HG03439 (cell line): Measurements from ENCODE around the gene PPFIBP2.

ENCODE experiments used
- ATAC-seq: cut with Tn5 transposase; IDR thresholded peaks from one replicate; pipeline ENCODE4 v1.9.1; 2021; ENCODE audit warnings: mild to moderate bottlenecking, moderate library complexity; ENCODE audit not compliant: unreplicated experiment

Gene PPFIBP2

DNA sequence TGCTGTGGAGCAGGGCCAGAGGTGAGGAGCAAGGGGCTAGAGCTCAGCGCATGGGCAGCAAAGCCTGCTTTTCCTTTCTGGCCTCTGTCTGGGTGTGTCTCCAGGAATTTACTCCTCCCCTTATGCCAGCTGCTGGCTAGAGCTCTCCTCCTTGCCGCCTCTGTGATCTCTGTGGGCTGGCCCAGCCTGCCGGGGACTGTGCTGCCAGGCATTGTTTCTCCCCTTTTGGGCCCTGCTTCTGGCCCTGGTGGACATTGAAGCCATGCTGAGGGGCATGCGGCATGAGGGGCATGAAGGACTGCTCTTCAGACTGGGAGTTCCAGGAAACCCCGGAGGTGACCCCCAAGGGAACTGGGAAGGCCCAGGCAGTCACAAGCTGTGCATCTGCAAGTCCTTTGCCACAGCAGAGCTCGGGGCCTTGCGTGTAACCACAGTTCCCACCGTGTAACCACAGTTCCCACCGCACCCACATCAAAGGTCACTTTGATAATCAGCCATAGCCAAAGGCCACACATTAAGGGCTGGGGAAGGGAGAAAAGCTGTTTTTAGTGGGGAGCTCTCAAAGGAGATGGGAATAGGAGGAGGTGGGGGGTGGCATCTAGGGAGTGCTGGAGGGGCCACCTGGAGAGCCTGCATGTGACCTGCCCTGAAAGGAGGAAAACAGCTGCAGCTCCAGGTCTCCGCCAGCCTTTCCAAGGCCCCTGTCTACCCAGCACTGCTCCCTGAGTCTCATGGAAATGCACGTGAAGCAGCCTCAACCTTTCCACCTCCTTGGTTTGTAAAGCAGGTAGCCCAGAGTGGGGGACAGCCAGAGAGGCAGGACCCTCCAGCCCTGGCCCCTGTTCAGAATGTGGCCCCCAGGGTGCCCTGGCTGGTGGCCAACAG, 62.3 kb downstream of the PPFIBP2 start:
- no peak for ATAC-seq

DNA sequence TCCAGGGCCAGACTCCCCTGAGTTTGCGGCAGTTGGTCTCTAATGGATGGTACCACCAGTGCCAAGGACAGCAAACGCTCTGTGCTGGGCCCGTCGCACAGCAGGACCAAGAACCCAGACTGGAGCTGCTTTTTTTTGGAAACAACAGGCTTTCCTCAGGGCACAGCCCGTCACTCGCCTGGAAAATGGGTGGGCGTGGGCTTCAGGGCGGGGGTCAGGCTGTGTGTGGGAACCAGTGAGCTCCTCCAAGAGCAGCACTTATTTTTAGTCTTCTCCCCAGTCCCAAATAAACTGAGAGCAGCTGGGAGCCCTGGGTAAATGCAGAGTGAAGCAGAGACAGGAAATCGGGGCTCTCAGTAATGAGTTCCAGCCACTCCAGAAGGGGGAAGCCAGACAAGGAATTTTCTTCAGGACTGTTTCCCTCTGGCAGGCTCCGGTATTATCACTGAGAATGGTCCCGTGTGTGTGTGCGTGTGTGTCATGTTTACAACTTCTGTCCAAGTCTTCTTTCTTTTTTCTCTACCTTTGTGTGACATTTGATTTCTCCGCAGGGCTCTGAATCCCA, 63.0 kb downstream of the PPFIBP2 start:
- no peak for ATAC-seq

DNA sequence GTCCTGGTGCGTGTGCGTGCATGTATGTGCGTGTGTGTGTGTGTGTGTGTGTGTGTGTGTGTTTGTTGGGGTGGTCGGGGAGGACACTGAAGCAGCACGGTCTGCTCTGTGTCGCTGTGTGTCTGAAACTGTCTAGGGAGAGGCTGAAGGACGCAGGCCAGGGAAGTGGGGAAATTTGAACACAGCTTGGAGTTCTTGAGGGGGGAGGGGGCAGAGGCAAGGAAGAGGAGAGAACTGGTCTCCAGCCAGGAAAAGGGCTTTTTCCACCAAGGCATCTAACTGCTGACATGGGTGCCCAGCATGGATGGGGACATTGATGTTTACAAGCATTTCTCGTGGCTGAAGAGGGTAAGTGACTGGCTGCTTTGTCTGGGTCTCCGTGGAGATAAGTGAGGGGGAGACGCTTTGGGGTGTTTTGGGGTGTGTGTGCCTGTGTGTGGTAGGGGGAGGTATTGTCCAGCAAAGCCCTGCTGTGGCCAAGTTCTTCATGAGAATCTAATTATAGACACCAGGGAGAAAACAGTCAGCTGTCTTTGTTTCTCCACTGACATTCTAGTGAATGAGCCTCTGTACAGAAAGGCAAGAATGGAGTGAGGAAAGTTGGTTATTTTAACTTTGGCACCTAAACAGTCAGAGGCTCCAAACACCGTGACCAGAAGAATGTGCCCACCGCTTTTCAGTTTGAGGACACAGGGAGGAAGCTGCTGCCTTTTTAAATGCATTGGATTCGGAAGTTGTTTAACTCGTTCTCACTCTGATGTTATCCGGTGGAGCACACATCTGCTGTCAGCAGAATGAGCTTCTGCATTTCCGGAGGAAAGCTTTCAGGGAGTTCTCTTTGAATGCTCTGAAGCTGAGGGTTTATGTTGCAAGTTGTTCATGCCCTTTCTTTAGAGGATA, 63.7 kb downstream of the PPFIBP2 start:
- ATAC-seq, result no peak

DNA sequence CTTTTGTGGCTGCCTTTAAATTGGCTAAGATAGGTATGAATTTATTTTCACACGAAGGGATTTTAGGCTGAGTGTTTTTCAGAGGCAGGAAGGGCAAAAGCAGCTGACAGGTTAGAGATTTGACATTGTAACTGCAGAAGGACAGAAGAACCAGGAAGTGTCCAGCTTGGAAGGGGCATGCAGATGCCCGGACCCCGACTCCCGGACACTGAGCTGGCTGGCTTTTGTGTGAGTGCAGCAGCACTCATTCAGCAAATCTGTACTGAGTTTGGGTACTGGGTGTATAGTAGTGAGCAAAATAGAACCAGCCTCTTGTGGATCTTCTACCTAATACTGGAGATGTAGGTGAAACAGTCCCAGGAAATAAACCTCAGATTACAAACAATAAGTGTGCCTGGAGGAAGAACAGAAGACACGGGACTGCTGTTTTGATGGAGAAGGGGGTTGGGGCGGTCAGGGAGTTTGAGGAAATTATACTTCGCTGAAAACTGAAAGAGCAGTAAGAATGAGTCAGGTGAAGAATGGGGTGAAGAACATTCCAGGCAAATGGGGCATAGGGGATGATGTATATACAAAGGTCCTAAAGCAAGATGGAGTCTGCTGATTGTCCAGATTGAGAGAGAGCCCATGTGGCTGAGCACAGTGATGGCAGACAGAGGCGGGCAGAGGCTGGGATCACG, 64.6 kb downstream of the PPFIBP2 start:
- ATAC-seq, result no peak

DNA sequence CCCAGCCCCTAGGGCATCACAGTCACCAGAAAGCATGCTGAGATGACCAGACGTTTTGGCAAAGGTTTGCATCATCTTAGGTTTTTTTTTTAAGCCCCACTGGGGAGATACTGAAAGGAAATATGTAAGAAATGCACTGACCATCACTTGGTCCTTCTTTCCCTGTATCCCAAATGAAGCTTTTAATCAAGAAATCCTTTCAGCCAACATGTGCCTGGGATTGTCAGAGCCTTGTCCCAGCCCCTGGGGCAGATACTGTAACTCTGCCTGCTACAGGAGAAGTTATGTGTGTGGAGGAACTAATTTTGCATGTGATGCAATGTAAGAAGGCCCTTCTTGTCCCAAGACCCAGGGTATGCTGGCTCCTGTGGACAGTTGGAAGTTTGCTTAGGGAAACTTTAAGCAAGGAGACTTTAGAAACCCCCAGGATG, 65.6 kb downstream of the PPFIBP2 start:
- ATAC-seq, result no peak

DNA sequence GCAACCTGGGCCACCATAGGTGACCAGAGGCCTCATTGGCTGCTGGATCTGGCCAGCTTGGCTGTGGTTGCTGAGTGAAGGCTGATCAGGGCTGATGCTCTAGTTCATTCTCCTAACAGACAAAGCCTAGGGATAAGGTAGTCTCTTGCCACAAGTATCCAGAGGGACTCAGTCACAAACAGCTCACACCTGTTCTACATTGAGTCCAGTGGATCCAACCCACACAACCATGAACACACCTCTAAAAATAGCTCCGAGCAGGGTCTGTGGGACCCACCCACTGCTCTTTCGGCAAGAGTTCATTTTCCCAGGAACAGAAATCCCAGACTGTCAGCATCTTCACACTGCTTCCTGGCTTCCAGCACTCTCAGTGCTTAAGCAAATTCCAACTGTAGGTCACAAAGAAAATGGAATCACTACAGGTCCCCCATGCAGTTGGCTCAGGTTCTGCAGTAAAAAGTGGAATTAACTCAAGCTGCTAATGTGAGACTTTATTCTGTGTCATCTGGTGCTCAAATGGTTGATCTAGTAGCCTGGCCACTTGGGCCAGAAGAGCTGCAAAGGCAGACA, 67.3 kb downstream of the PPFIBP2 start:
- ATAC-seq, result no peak

DNA sequence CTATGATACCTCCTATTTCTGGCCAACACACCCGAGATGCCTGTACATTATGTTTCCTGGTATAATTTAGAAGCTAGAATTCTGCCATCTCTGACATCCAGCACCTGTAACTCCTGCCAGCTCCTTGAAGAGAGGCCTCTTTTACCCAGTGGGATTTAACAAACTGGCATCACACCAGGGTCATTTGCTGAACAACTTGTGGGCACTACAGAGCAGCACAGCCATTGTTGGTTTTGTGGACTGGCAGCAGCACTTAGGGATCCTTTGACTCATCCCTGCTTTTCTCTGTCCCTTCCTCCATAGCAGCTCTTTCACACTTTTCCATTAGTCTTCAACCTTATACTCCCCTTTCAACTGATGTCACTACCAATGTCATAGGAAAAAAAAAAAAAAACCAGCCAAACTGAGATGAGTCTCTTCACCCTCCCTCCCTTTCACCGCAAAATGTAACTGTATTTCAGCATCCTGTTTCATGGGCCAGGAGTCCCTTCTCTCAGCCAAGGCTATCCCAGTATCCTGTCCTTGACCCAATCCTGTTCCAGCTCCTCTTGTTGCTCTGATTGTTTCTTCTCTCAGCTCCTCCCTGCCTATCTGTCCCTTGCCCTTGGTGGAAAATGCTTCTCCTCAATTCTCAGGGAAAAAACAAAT, 68.7 kb downstream of the PPFIBP2 start:
- ATAC-seq, result no peak

DNA sequence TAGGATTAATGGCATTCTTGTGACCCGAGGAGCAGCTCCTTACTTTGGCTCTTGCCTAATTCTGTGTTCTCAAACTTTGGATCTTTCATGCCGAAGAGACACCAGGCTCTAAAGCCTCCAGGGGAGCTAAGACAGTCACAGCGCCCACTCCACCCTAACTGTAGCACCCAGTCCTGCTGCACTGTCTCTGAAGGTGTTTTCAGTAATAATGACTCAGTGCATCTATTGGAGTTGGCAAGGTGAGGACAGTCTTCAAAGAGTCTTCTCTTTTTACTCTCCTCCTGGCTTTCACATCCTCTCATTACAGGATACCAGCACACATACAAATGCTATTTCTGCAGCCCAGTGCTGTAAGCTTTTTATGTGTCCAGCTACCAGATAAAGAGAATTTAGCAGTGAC, 69.4 kb downstream of the PPFIBP2 start:
- no peak for ATAC-seq

DNA sequence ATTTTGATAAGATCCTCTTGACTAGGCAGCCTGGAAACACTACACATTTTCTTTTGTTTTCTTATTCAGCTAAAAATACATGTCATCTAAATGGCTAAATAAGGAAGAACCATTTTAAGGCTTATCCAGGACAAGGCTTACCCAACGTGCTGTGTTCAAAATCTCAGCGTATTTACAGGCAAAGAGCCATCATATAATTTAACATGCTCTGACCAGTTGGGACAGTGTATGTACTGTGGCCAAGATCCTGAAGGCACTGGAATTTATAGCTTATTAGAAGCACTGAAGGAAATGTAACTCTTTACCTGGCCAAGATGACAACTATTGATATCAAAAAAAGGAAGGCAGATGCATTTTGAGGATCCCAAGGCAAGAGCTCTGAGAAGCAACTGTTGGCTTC, 71.1 kb downstream of the PPFIBP2 start:
- ATAC-seq, result no peak

DNA sequence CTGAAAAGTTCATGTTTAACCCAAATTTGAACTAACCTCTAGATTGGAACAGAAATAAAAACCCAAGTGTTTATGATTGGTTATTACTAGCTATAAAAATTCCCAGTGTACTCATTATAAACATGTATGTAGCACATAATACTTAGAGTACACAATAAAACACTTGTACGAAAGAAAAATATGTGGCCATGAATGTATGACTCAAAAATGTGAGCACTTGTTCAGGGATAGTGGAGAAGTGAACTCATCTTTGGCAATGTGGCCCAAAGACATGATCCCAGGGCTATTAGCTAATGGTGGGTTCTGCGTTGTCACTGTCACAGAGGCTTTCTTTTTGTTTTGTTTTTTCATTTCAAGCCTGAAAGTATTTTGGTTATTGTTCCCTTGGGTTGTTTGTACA, 72.0 kb downstream of the PPFIBP2 start:
- ATAC-seq, result no peak

DNA sequence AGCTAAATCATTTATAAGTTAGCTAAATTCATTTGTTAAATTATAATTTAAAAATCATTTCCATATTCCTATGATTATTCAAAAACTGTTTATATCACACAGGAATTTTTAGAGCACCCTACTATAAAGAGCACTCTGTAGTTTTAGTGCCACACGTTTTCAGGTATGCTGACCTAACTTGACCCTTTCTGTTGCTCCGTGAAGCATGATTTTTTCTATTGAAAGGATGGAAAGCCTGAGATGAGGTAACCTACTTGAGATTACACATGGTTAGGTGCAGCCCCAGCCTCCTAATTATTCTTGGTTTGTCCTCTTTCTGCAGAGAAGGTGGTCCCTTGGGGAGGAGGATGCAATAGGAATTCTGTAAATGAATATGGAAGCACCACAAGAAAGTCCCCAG, 72.6 kb downstream of the PPFIBP2 start:
- no peak for ATAC-seq

DNA sequence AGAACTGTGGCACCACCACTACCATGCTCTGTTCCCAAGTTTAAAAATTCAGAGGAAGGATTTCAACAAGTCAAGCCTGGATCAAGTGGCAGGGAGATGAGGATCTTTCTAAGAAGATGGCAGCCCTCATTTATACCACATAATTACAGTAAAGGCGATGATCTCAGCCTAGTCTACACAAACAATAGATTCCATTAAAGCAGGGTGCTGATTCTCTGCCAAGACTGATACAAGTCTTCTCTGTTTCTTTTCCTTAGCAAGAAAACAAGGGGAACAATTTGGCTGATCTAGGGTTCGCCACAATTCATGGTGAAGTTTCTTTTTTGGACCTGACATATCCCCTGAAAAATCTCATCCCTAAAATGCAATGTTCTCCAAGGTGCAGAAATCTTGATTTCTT, 73.9 kb downstream of the PPFIBP2 start:
- no peak for ATAC-seq

DNA sequence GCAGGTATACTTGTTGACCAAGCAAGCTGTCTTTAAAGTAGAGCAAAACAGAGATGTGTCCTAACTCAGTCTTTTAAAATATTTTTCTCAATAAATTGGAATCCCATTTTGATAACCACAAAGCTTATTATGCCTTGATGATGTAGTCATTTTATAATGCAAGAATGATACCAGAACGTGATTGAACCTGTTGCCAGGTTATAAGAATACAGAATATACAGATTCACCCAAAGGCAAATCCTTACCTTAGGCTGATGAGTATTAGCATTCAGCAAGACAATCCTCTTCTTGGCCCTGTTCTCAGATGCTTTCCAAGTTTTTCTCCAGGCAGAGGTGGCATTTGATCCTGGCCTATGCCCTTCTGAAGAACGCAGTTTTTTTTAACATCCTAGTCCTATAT, 76.1 kb downstream of the PPFIBP2 start:
- no peak for ATAC-seq

DNA sequence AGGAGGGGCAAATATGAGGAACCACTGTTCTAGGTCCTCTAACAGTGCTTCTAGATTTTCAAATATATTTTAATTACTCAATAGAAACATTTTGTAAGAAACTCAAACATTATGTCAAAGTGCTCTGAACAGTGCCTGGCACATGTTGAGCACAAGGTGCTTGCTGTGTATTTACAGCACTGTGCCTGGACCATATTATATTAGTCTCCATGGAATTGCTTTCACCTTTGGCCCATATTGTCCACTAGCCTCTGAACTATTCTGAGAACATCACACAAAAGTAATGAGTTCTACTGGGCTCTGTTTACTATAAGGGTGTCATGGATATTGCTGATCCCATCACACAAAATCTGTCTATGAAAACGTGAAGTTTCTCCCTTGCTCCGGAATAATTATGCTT, 76.7 kb downstream of the PPFIBP2 start:
- no peak for ATAC-seq

DNA sequence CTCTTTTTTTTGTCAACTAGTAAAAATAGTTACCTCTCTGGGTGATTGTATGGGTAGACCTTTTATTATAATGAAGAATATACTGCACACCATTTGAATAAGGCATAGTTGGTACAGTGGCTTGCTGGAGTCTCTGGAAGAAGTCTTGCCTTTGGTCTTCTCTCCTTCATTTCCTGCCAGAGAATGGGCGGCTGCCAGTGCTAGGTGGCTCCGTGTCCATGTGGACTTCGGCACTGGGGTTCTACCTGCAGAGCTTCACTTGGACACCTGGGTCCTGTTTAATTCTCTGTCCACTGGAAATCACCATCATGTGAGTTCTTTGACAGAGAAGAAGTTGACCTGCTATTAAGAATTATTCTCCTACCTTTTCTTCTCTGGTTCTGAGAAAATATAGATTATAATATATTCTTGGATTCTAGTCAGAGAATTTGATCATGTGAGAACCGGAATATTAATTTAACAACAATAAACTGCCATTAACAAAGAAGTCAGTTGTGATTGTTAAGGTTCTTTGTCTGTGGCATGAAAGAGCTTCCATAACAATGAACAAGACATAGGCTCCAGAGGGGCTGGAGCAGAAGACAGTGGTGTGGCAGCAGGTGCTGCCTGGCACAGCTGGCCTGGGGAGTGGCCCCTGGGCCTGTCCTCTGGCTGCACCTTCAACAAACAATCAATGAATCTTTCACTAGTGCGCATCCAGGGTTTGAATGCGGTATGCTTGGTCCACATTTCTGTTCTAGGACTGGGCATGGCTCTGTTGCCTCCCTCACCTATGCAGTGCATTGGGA, 77.5 kb downstream of the PPFIBP2 start:
- peak; percentile 6 for ATAC-seq

DNA sequence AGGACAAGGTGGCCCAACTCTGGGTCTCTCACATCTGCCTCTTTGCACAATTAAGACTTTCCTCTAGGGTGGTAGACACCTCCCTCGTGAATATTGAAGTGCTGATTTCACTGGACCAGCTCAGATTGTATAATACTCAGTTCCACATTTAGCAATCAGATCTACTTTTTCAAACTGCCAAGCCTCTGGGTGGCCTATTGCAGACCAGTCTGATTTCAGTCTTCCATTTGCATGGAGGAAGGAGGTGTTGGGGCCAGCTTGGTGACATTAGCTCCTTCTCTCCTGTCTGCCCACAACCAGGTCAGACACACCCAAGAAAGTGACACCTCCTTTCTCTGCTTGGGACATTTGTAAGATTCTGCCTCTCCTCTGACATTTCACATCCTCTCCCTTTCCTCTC, 78.2 kb downstream of the PPFIBP2 start:
- ATAC-seq, result peak; percentile 58

DNA sequence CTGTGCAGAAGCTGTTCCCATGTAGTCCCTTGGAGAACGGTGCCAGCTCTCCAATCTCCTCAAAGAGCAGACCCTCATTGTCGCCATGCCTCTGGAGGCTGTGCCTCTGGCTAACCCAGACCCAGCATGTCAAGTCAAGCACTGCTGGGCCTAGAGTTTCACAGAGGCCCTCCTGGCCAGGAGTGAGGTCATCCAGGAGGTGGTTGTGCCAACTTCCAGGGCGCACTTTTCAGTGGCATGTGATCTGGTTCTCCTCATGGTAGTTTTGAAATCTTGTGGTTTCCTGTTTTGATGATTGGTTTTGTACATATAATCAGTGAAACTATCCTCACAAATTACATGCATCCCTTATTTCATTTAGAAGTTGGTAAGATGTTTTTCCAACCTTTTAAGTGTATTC, 78.9 kb downstream of the PPFIBP2 start:
- ATAC-seq, result no peak

DNA sequence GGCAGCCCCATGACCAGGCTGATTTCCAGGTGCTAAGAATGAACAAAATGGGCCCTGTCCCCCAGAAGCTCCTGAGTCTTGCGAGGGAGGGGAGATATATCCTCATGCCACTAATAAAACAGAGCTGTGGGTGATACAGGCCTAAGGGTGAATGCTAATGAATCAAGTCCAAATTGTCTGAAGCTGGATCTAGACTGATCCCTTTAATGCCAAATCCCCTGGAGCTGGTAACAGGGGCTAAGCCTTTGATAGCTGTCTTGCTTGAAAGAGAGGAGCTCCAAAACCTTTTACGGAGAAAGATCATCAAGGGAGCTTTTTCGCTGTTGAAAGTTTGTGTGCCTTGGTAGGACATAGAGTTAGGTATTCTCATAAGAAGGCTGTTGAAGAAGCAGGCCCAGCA, 79.7 kb downstream of the PPFIBP2 start:
- ATAC-seq, result no peak
